ENCODE results near the gene KCNK15. TPM values are rescaled to one million over a fixed set of nuclear protein-coding genes. Genes with fewer than 3 reads are reported as not detected.

KCNK15 gene
- total RNA-seq, 4 donors from 2014 or later, result 2.5 to 5.1 (median 3.4) TPM

DNA sequence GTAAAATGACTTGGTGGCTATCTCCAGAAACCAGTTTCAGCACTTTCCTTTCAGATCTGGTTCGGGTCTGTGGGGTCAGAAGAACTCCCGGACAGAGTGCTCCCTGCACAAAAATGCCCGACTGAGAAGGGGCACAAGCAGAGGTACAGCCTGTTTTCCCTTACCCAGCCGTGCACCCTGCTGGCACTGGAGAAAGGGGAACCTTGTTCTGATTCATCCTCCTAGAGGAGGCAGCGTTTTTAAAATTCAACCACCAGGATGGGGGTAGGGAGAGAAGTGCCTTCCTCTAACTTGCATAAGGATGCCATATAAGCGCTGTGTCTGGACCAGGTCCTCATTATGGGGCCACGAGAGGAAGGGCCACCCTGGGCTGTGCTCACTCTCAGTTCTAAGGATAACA is 47.1 kb downstream of the KCNK15 start:
- Histone ChIP-seq H3K27me3 (no peaks in the 10 kb centered on the region), H3K4me3 (replicated peaks in 1 of 3) (no peak overlapping the region), H3K27ac (no peak overlapping the region), H3K9me3 (no peaks in the 10 kb centered on the region), H3K36me3 (no peaks in the 10 kb centered on the region), H3K4me1 (no peaks in the 10 kb centered on the region)
- intact Hi-C loops (cut with DNase I), result no loop called here
- 76 to 86% methylated on average over 7 of the region's 7 CpGs for WGBS, 2 donors
- TF ChIP-seq, protein P1, sequence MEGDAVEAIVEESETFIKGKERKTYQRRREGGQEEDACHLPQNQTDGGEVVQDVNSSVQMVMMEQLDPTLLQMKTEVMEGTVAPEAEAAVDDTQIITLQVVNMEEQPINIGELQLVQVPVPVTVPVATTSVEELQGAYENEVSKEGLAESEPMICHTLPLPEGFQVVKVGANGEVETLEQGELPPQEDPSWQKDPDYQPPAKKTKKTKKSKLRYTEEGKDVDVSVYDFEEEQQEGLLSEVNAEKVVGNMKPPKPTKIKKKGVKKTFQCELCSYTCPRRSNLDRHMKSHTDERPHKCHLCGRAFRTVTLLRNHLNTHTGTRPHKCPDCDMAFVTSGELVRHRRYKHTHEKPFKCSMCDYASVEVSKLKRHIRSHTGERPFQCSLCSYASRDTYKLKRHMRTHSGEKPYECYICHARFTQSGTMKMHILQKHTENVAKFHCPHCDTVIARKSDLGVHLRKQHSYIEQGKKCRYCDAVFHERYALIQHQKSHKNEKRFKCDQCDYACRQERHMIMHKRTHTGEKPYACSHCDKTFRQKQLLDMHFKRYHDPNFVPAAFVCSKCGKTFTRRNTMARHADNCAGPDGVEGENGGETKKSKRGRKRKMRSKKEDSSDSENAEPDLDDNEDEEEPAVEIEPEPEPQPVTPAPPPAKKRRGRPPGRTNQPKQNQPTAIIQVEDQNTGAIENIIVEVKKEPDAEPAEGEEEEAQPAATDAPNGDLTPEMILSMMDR (IDR thresholded peaks at IDR 0.05), result no peak
- TF ChIP-seq POLR2A (IDR thresholded peaks at IDR 0.05), result no peak
- no peak for DNase-seq

DNA sequence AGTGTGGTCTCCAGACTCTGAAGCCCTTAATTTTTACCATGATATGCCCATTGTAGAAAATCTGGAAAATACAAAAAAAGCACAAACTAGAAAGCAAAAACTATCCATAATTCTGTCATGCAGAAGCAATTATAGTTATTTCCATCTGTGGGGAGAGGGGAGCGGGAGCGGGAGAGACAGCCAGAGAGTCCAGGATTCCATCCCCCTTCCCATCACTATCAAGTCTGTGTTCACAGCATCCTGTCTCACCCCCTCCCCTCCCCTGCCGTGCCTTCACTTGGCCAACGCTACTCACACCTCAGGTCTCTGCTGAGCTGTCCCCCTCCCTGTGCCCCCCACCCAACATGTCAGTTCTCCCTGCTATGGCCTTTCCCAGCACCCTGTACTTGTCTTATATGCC is 50.2 kb downstream of the KCNK15 start:
- no peak for TF ChIP-seq POLR2A (IDR thresholded peaks at IDR 0.05)
- TF ChIP-seq, protein P1 (IDR thresholded peaks at IDR 0.05), result no peak
- WGBS, 2 donors, result 59 to 68% methylated on average over 4 of the region's 4 CpGs
- no peak for DNase-seq
- no peaks in the 10 kb centered on the region for H3K27me3 ChIP-seq
- H3K4me3 ChIP-seq (replicated peaks in 1 of 3), result no peak overlapping the region
- intact Hi-C loops (cut with DNase I), result no loop called here
- H3K36me3 ChIP-seq, result no peaks in the 10 kb centered on the region
- no peak overlapping the region for H3K27ac ChIP-seq
- H3K4me1 ChIP-seq, result no peaks in the 10 kb centered on the region
- H3K9me3 ChIP-seq, result no peaks in the 10 kb centered on the region

DNA sequence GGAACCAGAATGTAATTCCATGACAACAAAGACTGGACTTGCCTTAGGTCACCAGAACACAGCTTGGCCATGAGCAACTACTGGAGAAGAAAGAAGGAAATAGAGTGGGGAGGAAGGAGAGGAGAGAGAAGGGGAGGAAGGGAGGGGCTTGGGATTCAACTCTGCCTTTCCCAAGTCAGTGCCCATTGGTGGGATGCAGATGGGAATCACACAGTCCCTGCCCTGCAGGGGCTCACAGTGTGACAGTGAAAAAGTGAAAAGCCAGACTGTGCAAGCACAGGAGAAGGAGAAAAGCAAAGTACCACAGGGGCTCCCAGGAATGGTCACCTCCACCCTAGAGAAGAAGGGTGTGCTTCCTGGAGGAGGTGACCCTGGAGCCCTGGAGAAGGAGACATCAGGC is 50.6 kb downstream of the KCNK15 start:
- intact Hi-C loops (cut with DNase I), result no loop called here
- Histone ChIP-seq H3K36me3 (no peaks in the 10 kb centered on the region), H3K4me3 (replicated peaks in 1 of 3) (no peak overlapping the region), H3K27ac (no peak overlapping the region), H3K27me3 (no peaks in the 10 kb centered on the region), H3K9me3 (no peaks in the 10 kb centered on the region), H3K4me1 (no peaks in the 10 kb centered on the region)
- TF ChIP-seq, protein P1 (IDR thresholded peaks at IDR 0.05), result no peak
- TF ChIP-seq POLR2A (IDR thresholded peaks at IDR 0.05), result no peak
- no peak for DNase-seq

DNA sequence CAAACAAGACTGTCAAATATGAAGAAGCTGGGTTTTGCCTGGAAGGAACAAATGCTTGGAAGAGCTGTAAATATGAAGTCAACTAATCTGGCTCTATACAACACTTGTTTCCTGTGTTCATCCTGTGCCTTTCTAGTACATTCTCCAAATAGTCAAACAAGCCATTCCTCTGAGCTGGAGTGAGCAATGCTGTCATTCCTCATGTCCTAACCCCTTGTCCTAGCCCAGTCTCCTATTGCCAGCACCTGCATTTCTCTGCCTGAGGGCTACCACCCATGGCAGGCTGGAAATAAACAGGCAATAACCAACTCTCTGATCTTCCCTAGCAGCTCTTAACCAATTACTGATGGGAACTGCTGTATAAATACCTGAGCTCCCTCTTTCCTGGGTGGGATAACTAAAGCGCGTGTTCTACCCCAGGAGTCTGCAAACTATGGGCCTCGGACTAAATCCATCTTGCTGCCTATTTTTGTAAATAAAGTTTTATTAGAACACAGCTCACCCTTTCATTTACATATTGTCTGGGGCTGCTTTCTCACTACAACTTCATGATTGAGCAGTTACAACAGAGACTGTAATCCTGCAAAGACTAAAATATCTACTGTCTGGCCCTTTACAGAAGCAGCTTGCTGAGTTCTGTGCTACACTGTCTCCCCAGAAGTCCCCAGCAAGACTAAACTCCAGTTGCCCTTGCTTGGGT is 51.2 kb downstream of the KCNK15 start:
- intact Hi-C loops (cut with DNase I), result no loop called here
- Histone ChIP-seq H3K4me3 (replicated peaks in 1 of 3) (no peak overlapping the region), H3K27me3 (no peaks in the 10 kb centered on the region), H3K36me3 (no peaks in the 10 kb centered on the region), H3K4me1 (no peaks in the 10 kb centered on the region), H3K9me3 (no peaks in the 10 kb centered on the region), H3K27ac (no peak overlapping the region)
- no peak for DNase-seq
- TF ChIP-seq POLR2A (IDR thresholded peaks at IDR 0.05), result no peak
- 90 to 97% methylated on average over 3 of the region's 3 CpGs for WGBS, 2 donors

DNA sequence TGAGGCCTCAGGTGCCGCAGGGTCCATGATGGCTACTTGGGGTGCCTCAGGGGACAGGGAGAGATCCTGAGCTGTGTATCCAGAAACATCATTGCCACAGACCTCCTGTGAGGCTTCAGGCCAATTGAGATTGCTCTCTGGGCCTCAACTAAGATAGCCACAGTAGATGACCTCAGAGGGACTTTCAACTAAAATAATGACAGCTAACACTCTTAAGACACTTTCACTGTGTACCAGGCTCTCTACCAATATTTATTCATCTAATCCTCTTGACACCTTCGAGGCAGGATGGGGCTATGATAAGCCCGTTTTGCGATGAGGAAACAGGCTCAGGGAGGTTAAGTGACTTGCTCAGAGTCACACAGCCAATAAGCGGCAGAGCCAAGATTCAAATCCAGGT is 54.0 kb downstream of the KCNK15 start:
- 86 to 92% methylated on average over 5 of the region's 5 CpGs for WGBS, 2 donors
- Histone ChIP-seq H3K4me1 (no peaks in the 10 kb centered on the region), H3K36me3 (no peaks in the 10 kb centered on the region), H3K27me3 (no peaks in the 10 kb centered on the region), H3K4me3 (replicated peaks in 1 of 3) (no peak overlapping the region), H3K9me3 (no peaks in the 10 kb centered on the region), H3K27ac (no peak overlapping the region)
- intact Hi-C loops (cut with DNase I), result no loop called here
- TF ChIP-seq, protein P1 (IDR thresholded peaks at IDR 0.05), result no peak
- TF ChIP-seq POLR2A (IDR thresholded peaks at IDR 0.05), result no peak
- DNase-seq, result no peak

Measured in thyroid gland (tissue), 4 donors.